Measurements from ENCODE around the gene FANCE. TPM values are rescaled to one million over a fixed set of nuclear protein-coding genes. Genes with fewer than 3 reads are reported as not detected.

The FANCE gene
- total and polyA plus RNA-seq, 9 of the 15 experiments (the other 6 are each of a cell fraction or from before 2014, with no cell fraction given), result 5.7 to 30.2 (median 17.0) TPM

DNA sequence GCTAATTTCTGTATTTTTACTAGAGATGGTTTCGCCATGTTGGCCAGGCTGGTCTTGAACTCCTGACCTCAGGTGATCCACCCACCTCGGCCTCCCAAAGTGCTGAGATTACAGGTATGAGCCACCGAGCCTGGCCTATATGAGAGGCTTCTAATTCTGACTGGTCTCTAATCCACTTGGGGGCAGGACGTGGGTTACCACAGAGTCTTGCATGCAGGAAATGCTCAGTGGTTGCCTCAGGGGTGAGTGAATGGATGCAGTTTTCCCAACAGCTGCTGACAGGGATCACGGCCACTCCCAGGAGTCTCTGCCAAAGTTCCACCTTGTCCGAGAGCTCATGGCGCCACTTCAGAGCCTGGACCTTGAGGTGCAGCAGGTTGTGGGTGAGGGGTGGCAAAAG lies 6.4 kb upstream of the FANCE start (continued):
- TF ChIP-seq ATF3 (IDR thresholded peaks at IDR 0.05) (no peak), ATF3 (CRISPR knock-in tag; conservative IDR thresholded peaks at IDR 0.05) (no peak), SREBF1 (IDR thresholded peaks at IDR 0.05; ENCODE audit: borderline replicate concordance, low read depth, low read length) (no peak), NCOA4 (IDR thresholded peaks at IDR 0.05; ENCODE audit: partially characterized antibody) (no peak), DDX20 (tag; IDR thresholded peaks at IDR 0.05; ENCODE audit: low read depth) (no peak)

DNA sequence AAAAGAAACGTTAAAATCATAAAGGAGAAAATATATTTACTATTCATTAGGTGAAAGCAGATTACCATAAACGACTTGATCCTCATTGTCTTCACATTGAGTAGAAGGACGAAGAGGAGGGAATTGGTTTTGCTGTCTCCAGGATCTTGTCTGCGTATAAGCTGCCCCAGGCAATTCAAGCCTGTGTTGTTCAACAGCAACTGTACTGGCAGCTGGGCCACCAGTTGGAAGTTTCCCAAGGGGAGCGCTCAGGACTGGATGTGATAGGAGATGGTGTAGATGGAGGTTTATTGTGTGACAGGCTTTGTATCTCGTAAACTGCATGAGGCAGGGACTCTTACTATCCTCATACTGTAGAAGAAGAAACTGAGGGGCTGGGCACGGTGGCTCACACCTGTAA lies 3.9 kb upstream of the FANCE start:
- in situ Hi-C loops (cut with MboI), result no loop called here
- no peak overlapping the region for H3K27ac ChIP-seq (ENCODE audit: extremely low read depth, low read depth, low read length)
- no peak overlapping the region for H3K4me3 ChIP-seq
- H3K4me2 ChIP-seq (ENCODE audit: insufficient read depth, low read length), result no peak overlapping the region
- ChIA-PET CTCF (ENCODE audit: low intra/inter-chr PET ratio) (interaction anchor here (1.9 to 3.8 kb wide), 2 partner anchors 106 to 151 kb away, joined by 26 to 33 read pairs; partner anchors contain the start of genes DEF6 and PPARD), POLR2A (interaction anchor here (0.5 to 1.6 kb wide), 3 partner anchors 19 to 125 kb away, joined by 3 to 4 read pairs (median 3); no protein-coding TSS in a partner anchor)
- no TSS peak for BruUV-seq (replicated peaks)
- H3K27me3 ChIP-seq (ENCODE audit: control insufficient read depth in 2 of 2, insufficient read depth in 2 of 2, low read length in 2 of 2), result peaks cover 14 to 18% of the 10 kb centered on the region in 2 experiments; a peak in 4 of 5 replicates
- H2AFZ ChIP-seq (ENCODE audit: low read depth, low read length), result no peak overlapping the region
- no peaks in the 10 kb centered on the region for H4K20me1 ChIP-seq (replicated peaks; ENCODE audit: control insufficient read depth, insufficient read depth, low read length)
- H3K79me2 ChIP-seq (ENCODE audit: control insufficient read depth, insufficient read depth, low read length), result peaks cover 8% of the 10 kb centered on the region
- FAIRE-seq (no peak), ATAC-seq (no peak), DNase-seq (ENCODE audit: extremely low read depth in 1 of 4, low spot score in 3 of 4) (no peak)
- intact Hi-C loops (cut with micrococcal nuclease), result loop anchor here (5.0 kb wide), 1 partner anchor 461 kb away; no protein-coding TSS in a partner anchor
- WGBS (ENCODE audit: insufficient coverage, low coverage, missing lambda C conversion rate), result 15% methylated on average over 7 of the region's 7 CpGs
- H3K9me1 ChIP-seq (ENCODE audit: control insufficient read depth, insufficient read depth, low read length), result no peaks in the 10 kb centered on the region
- no peak overlapping the region for H3K9ac ChIP-seq (ENCODE audit: insufficient read depth in 1 of 2, low read depth in 2 of 2, low read length in 2 of 2)
- peaks cover 11 to 25% of the 10 kb centered on the region in 2 experiments; a peak in 4 of 5 replicates for H3K4me1 ChIP-seq (replicated peaks in 1 of 2; ENCODE audit: control insufficient read depth in 2 of 2, insufficient read depth in 2 of 2, low read length in 2 of 2)
- no peaks in the 10 kb centered on the region for H3K36me3 ChIP-seq (ENCODE audit: control insufficient read depth, insufficient read depth, low read length)
- no peaks in the 10 kb centered on the region for H3K9me3 ChIP-seq (replicated peaks; ENCODE audit: control insufficient read depth, insufficient read depth, low read depth, low read length)
- TF ChIP-seq NCOA2 (IDR thresholded peaks at IDR 0.05; ENCODE audit: partially characterized antibody in 2 of 2), result no peak
- TF ChIP-seq RAD21 (CRISPR knock-in tag; conservative IDR thresholded peaks at IDR 0.05 in 1 of 2, IDR thresholded peaks at IDR 0.05 in 1 of 2), result no peak
- TF ChIP-seq CBX8 (IDR thresholded peaks at IDR 0.05; ENCODE audit: borderline replicate concordance, extremely low read depth, low read depth, low read length, poor library complexity, severe bottlenecking), result no peak
- no peak for TF ChIP-seq NELFE (IDR thresholded peaks at IDR 0.05; ENCODE audit: insufficient read depth, insufficient read length)
- TF ChIP-seq, protein P1, sequence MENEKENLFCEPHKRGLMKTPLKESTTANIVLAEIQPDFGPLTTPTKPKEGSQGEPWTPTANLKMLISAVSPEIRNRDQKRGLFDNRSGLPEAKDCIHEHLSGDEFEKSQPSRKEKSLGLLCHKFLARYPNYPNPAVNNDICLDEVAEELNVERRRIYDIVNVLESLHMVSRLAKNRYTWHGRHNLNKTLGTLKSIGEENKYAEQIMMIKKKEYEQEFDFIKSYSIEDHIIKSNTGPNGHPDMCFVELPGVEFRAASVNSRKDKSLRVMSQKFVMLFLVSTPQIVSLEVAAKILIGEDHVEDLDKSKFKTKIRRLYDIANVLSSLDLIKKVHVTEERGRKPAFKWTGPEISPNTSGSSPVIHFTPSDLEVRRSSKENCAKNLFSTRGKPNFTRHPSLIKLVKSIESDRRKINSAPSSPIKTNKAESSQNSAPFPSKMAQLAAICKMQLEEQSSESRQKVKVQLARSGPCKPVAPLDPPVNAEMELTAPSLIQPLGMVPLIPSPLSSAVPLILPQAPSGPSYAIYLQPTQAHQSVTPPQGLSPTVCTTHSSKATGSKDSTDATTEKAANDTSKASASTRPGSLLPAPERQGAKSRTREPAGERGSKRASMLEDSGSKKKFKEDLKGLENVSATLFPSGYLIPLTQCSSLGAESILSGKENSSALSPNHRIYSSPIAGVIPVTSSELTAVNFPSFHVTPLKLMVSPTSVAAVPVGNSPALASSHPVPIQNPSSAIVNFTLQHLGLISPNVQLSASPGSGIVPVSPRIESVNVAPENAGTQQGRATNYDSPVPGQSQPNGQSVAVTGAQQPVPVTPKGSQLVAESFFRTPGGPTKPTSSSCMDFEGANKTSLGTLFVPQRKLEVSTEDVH (IDR thresholded peaks at IDR 0.05; ENCODE audit: low read depth, partially characterized antibody), result no peak
- TF ChIP-seq TEAD1 (CRISPR knock-in tag; IDR thresholded peaks at IDR 0.05), result no peak
- no peak for TF ChIP-seq NFIC (IDR thresholded peaks at IDR 0.05)
- no peak for TF ChIP-seq NCOR1 (IDR thresholded peaks at IDR 0.05)
- TF ChIP-seq KLF16 (IDR thresholded peaks at IDR 0.05), result no peak
